Measurements from ENCODE around the gene DNAH14. TPM values are rescaled to one million over a fixed set of nuclear protein-coding genes. Genes with fewer than 3 reads are reported as not detected.

Gene DNAH14
- total and polyA plus RNA-seq, 2 of the 4 experiments (the other 2 are of a cell fraction): 2.7 to 3.6 TPM

- in situ Hi-C loops (cut with MboI; ENCODE audit: low sequenced_read_pairs): no loop called here
- Histone ChIP-seq H3K23ac (ENCODE audit: low read depth, low read length) (no peak overlapping the region), H3K27me3 (ENCODE audit: control insufficient read depth, insufficient read depth, low read length) (no peaks in the 10 kb centered on the region), H3K4ac (ENCODE audit: low read depth, low read length) (no peak overlapping the region), H3K9me1 (ENCODE audit: insufficient read depth, low read length) (no peaks in the 10 kb centered on the region), H2AK5ac (ENCODE audit: low read depth, low read length) (no peak overlapping the region), H3K9me3 (ENCODE audit: control insufficient read depth, insufficient read depth, low read length) (no peaks in the 10 kb centered on the region), H3K18ac (ENCODE audit: low read depth, low read length) (no peak overlapping the region), H3K9ac (ENCODE audit: low read depth, low read length) (no peak overlapping the region), H2BK5ac (ENCODE audit: low read depth, low read length, poor library complexity, severe bottlenecking) (no peak overlapping the region), H3K36me3 (ENCODE audit: control insufficient read depth, insufficient read depth, low read length) (no peaks in the 10 kb centered on the region), H2AFZ (replicated peaks; ENCODE audit: low read length, poor library complexity) (no peak overlapping the region), H2BK15ac (ENCODE audit: low read depth, low read length) (no peak overlapping the region), H3K4me3 (ENCODE audit: insufficient read depth, low read depth, low read length) (no peak overlapping the region), H3K27ac (ENCODE audit: insufficient read depth, low read length) (no peak overlapping the region), H3K56ac (ENCODE audit: extremely low read depth, insufficient read depth, low read length) (no peak overlapping the region), H2BK120ac (ENCODE audit: low read depth, low read length) (no peak overlapping the region), H4K91ac (ENCODE audit: insufficient read depth, low read depth, low read length) (no peak overlapping the region), H2BK20ac (ENCODE audit: low read depth, low read length) (no peak overlapping the region), H3K14ac (replicated peaks; ENCODE audit: low read depth, low read length) (no peak overlapping the region), H4K8ac (ENCODE audit: low read depth in 2 of 2, low read length in 2 of 2) (no peak overlapping the region), H4K5ac (ENCODE audit: low read depth, low read length) (no peak overlapping the region), H2AK9ac (replicated peaks; ENCODE audit: low read depth, low read length, poor library complexity) (no peak overlapping the region), H3K4me1 (ENCODE audit: control insufficient read depth, insufficient read depth, low read length) (no peaks in the 10 kb centered on the region), H3K79me1 (ENCODE audit: low read depth in 1 of 2, low read length in 2 of 2) (no peaks in the 10 kb centered on the region), H3K4me2 (ENCODE audit: low read depth, low read length) (no peak overlapping the region), H4K20me1 (ENCODE audit: insufficient read depth, low read length) (no peaks in the 10 kb centered on the region)
- no peak for ATAC-seq (ENCODE audit: low read depth)
- intact Hi-C loops (cut with micrococcal nuclease): no loop called here
- WGBS, 2 experiments (ENCODE audit: extremely low coverage in 2 of 2, insufficient read length in 1 of 2): 80% methylated on average over 2 of the region's 5 CpGs; no CpG with 5 or more reads in 1 of the 2 experiments
- POLR2A ChIA-PET (ENCODE audit: unreplicated experiment): no interaction called here
- BruUV-seq (replicated peaks): no TSS peak
- CTCF ChIA-PET: no interaction called here
- TF ChIP-seq POLR2A (IDR thresholded peaks at IDR 0.05; ENCODE audit: low read depth, low read length) (no peak), RCOR1 (IDR thresholded peaks at IDR 0.05; ENCODE audit: insufficient replicate concordance, low read length) (no peak), RFX5 (IDR thresholded peaks at IDR 0.05; ENCODE audit: low read depth, low read length) (no peak), MAFK (IDR thresholded peaks at IDR 0.05; ENCODE audit: low read depth, low read length) (no peak), ELK1 (IDR thresholded peaks at IDR 0.05; ENCODE audit: borderline replicate concordance, low read depth, low read length) (no peak), RAD21 (IDR thresholded peaks at IDR 0.05; ENCODE audit: low read length) (no peak), MAZ (IDR thresholded peaks at IDR 0.05; ENCODE audit: borderline replicate concordance, low read depth, low read length) (no peak), BHLHE40 (IDR thresholded peaks at IDR 0.05; ENCODE audit: low read depth, low read length) (no peak), FOS (IDR thresholded peaks at IDR 0.05; ENCODE audit: low read depth, low read length) (no peak), CEBPB (IDR thresholded peaks at IDR 0.05; ENCODE audit: low read depth, low read length) (no peak), MXI1 (IDR thresholded peaks at IDR 0.05; ENCODE audit: borderline replicate concordance, low read depth, low read length) (no peak), CHD1 (IDR thresholded peaks at IDR 0.05; ENCODE audit: low read depth, low read length) (no peak), NFE2L2 (IDR thresholded peaks at IDR 0.05; ENCODE audit: low read depth, low read length) (no peak), SMC3 (IDR thresholded peaks at IDR 0.05; ENCODE audit: low read depth, low read length) (no peak)
- TF ChIP-seq, protein P1, sequence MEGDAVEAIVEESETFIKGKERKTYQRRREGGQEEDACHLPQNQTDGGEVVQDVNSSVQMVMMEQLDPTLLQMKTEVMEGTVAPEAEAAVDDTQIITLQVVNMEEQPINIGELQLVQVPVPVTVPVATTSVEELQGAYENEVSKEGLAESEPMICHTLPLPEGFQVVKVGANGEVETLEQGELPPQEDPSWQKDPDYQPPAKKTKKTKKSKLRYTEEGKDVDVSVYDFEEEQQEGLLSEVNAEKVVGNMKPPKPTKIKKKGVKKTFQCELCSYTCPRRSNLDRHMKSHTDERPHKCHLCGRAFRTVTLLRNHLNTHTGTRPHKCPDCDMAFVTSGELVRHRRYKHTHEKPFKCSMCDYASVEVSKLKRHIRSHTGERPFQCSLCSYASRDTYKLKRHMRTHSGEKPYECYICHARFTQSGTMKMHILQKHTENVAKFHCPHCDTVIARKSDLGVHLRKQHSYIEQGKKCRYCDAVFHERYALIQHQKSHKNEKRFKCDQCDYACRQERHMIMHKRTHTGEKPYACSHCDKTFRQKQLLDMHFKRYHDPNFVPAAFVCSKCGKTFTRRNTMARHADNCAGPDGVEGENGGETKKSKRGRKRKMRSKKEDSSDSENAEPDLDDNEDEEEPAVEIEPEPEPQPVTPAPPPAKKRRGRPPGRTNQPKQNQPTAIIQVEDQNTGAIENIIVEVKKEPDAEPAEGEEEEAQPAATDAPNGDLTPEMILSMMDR (conservative IDR thresholded peaks at IDR 0.05; ENCODE audit: low read depth, low read length): no peak
- TF ChIP-seq, protein P2, sequence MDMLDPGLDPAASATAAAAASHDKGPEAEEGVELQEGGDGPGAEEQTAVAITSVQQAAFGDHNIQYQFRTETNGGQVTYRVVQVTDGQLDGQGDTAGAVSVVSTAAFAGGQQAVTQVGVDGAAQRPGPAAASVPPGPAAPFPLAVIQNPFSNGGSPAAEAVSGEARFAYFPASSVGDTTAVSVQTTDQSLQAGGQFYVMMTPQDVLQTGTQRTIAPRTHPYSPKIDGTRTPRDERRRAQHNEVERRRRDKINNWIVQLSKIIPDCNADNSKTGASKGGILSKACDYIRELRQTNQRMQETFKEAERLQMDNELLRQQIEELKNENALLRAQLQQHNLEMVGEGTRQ (IDR thresholded peaks at IDR 0.05; ENCODE audit: low read depth, low read length): no peak
- no peak for DNase-seq
- dilution Hi-C loops (cut with HindIII; ENCODE audit: low sequenced_read_pairs, unreplicated experiment): no loop called here
These were observed 217.0 kb downstream of the DNAH14 start for GRCh38 chr1:225146478-225146877.

All from IMR-90 (cell line).